NCI-H82 treated with DMSO at 0.1 percent for 48 hours (cell line): ENCODE data around the gene BAG2.

ENCODE experiments used
- DNase-seq: peaks from one replicate; lab custom pipeline; 2025; ENCODE audit not compliant: unreplicated experiment; lab: John Stamatoyannopoulos, UW

BAG2 gene

GRCh38 chr6:57172136-57173055 lies at the start of gene BAG2:
Gene BAG2 (plus strand): TSS chr6:57172326. CDS start chr6:57172698, 372 bp downstream.
- peak; percentile 73 for DNase-seq

- no peak for DNase-seq
Measured at GRCh38 chr6:57123111-57123510, 49.0 kb upstream of the BAG2 start.

- no peak for DNase-seq
Measured at GRCh38 chr6:57127763-57128162, 44.4 kb upstream of the BAG2 start.

- DNase-seq, result no peak
Measured at GRCh38 chr6:57130661-57131177, 41.4 kb upstream of the BAG2 start.

GRCh38 chr6:57134954-57135353 lies 37.2 kb upstream of the BAG2 start:
- no peak for DNase-seq

GRCh38 chr6:57135885-57136284 lies 36.2 kb upstream of the BAG2 start:
- DNase-seq, result no peak

- no peak for DNase-seq
Measured at GRCh38 chr6:57137350-57137749, 34.8 kb upstream of the BAG2 start.

GRCh38 chr6:57138026-57138425 lies 34.1 kb upstream of the BAG2 start:
- DNase-seq, result no peak

GRCh38 chr6:57141451-57142177 lies 30.5 kb upstream of the BAG2 start:
- no peak for DNase-seq

GRCh38 chr6:57142178-57142525 lies 30.0 kb upstream of the BAG2 start:
- DNase-seq, result no peak

GRCh38 chr6:57143690-57144089 lies 28.4 kb upstream of the BAG2 start:
- no peak for DNase-seq

- no peak for DNase-seq
Measured at GRCh38 chr6:57147401-57147800, 24.7 kb upstream of the BAG2 start.

GRCh38 chr6:57147955-57148858 lies 23.9 kb upstream of the BAG2 start:
- DNase-seq, result no peak

- no peak for DNase-seq
Measured at GRCh38 chr6:57158658-57159057, 13.5 kb upstream of the BAG2 start.

- no peak for DNase-seq
Measured at GRCh38 chr6:57159127-57159526, 13.0 kb upstream of the BAG2 start.

GRCh38 chr6:57162028-57162427 lies 10.1 kb upstream of the BAG2 start:
- no peak for DNase-seq

GRCh38 chr6:57162516-57162915 lies 9.6 kb upstream of the BAG2 start:
- DNase-seq, result no peak

GRCh38 chr6:57163956-57164355 lies 8.2 kb upstream of the BAG2 start:
- DNase-seq, result no peak

- no peak for DNase-seq
Measured at GRCh38 chr6:57165080-57165479, 7.0 kb upstream of the BAG2 start.

GRCh38 chr6:57173056-57173885 lies 1.1 kb downstream of the BAG2 start:
- peak; percentile 33 for DNase-seq
